Activated CD4-positive, alpha-beta T cell treated with anti-CD3 and anti-CD28 coated beads, Interleukin-2, amount 50 U/mL, for 24 hours (primary cell): Measurements from ENCODE around the gene TNFRSF18.
A peak's percentile ranks its signal among the peaks of the same experiment; 100 is the strongest.
"Not testable (repeated sequence)": the region's sequence is repeated elsewhere in the genome, so short reads cannot be mapped to it uniquely, and the experiment has no call there.

Source experiments
- DNase-seq, 2 donors: peaks; one replicate each; pipeline ENCODE4 v3.0.0-alpha.2; 2020; ENCODE audit warnings: low read depth in 1 of 2, low spot score in 1 of 2

The TNFRSF18 gene, protein sequence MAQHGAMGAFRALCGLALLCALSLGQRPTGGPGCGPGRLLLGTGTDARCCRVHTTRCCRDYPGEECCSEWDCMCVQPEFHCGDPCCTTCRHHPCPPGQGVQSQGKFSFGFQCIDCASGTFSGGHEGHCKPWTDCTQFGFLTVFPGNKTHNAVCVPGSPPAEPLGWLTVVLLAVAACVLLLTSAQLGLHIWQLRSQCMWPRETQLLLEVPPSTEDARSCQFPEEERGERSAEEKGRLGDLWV

DNA sequence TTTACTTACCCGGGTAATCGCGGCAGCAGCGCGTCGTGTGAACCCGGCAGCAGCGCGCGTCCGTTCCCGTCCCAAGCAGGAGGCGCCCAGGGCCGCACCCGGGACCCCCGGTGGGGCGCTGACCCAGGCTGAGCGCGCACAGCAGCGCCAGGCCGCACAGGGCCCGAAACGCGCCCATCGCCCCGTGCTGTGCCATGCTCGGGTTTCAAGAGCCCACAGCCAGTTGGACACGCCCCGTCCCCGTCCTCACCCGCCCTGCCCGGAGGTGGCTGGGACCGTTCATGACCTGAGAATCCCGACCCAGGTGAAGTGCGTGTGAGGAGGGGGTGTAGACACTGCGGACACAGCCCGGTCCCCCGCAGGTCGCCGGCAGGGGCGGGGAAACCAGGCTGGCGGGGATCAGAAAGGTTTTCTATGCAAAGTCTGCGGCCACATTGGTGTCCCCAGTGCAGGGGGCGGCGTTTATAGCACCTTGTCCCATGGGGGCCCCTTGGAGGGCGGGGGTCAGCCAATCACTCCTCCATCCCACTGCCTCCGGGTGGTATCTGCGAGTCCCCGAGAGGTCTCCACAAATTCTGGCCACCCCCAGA lies at the start of gene TNFRSF18:
Gene TNFRSF18 (minus strand): TSS at position 217 of the 590 bp plus-strand sequence. CDS start 21 bp downstream, at position 196.
- peak in 1 of 2 donors; percentile 47 for DNase-seq

DNA sequence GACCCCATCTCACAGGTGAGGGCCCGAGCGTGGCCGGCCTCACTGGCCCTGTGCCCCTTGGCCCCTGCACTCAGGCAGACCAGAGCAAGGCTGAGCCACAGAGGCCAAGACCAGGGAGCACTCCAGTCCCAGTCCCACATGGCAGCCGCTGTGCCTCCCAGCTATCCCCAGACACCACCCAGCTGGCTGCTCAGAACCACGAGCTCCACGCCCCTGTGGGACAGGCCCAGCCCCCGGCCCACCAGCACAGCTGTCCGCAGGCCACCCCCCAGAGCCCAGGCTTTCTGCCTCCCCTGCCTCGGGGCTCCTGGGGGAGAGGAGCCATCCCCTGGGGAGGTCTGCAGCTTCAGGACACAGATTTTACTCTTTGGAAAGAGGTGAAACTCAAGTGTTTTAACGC lies 49.2 kb upstream of the TNFRSF18 start:
- no peak for DNase-seq

DNA sequence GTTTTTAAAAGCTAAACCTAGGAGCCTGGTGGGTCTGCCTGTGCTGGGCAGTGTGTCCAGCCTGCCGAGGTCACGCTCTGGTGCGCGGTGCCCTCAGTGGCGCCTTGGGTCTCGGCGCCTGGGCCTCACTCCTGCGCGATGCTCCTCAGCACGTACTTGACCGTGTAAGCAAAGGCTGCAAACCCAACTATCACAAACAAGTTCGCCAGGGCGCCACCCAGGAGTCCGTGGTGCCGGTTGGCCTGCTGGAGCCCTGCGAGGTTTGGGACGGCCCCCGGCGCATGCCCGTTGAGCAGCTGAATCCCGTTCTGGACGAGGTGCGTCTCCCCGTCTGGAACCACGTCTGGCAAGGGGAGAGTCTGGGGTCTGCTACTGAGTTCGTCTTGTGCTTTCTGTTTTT lies 48.7 kb upstream of the TNFRSF18 start:
- DNase-seq: no peak

DNA sequence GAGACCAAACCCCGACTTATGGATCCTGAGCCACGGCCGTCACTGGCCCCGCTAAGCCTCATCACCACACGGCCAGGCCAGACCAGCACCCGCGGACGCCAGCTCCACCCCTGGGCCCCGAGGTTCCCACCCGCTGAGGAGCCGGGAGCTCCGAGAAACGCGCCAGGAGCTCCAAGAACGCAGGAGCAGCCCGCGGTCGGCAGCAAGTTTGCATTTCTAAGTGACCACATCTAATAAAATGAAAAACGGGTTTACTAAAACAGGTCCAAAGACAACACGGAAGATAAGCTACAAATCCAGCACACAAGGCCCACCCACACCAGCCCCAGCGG lies 48.2 kb upstream of the TNFRSF18 start:
- no peak for DNase-seq

DNA sequence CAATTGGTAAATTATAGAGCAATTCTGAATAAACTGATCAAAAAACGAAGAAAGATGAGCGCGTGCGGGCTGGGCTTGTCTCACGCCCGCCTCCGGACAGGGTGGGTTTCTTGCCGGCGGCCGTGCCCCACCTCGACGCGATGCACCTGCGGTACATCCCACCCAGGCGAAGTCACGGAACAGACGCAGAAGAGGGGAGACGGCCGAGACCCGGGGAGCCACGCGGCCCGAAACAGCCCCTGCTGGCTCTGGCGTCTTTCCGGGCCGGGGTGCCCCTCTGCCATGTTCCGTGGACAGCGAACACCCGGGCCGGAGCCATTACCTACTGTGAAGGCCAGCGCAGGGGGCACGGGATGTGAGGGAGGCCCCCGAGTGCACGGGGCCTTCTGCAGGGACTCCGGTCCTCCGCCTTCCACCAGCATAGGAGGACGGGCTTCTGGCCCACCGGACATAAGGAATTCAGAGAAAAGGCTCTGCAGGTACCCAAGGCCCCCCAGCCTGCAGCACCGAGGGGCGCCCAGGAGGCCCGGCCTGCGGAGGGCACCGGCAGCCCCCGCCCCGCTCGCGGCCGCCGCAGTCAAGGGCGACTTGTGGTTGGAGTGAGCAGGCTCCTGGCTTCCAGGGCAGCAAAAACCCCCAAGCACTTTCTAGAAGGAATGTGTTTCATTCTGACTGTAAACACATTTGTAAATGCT lies 47.7 kb upstream of the TNFRSF18 start:
- no peak for DNase-seq

DNA sequence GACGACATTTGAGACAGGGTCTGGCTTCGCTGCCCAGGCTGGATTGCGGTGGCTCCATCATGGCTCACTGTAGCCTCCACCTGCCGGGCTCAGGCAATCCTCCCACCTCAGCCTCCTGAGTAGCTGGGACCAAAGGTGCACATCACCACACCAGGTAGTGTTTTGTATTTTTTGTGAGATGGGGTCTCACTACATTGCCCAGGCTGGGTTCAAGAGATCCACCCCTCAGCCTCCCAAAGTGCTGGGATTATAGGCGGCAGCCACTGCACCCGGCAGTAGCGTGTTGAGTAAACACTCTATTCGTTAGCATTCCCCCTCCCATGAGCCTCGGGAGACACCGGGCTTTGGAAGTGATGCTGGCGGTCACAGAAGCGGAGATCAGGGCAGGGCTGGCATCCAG lies 46.9 kb upstream of the TNFRSF18 start:
- no peak for DNase-seq

DNA sequence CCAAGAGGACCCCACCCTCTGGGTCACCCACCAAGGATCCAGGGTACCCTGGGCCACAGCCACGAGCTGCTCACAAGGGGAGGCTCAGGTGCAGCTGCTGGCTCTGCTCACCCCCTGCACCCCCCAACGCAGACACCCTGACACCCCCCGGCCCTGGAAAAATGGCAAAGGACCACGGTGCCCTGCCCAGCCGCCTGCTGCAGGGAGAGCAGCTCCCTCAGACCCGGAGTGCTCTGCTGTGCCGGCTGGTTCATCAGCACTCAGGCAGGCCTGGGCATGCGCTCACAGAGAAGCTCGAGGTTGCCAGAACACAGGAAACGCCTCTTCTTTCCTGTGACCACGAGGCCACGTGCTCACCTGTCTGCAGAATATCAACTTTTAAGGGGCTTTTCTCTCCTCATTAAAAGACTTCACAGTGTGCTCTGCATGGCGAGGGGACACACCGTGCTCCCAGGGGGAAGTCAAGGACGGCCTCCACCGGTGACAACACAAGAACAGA lies 44.4 kb upstream of the TNFRSF18 start:
- peak; percentile 24 to 49 for DNase-seq

DNA sequence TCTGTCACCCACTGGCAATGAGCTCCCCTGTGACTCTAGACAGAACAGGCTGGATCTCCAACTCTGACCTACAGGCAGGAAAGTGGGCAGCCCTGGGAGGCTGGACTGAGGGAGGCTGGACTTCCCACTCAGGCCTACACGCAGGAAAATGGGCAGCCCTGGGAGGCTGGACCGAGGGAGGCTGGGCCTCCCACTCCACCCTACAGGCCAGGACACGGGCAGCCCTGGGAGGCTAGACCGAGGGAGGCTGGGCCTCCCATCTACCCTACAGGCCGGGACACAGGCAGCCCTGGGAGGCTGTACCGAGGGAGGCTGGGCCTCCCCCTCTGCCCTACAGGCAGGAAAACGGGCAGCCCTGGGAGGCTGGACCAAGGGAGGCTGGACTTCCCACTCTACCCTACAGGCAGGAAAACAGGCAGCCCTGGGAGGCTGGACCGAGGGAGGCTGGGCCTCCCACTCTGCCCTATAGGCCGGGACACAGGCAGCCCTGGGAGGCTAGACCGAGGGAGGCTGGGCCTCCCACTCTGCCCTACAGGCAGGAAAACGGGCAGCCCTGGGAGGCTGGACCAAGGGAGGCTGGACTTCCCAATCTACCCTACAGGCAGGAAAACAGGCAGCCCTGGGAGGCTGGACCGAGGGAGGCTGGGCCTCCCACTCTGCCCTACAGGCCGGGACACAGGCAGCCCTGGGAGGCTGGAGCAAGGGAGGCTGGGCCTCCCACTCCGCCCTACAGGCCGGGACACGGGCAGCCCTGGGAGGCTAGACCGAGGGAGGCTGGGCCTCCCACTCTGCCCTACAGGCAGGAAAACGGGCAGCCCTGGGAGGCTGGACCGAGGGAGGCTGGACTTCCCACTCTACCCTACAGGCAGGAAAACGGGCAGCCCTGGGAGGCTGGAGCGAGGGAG lies 41.9 kb upstream of the TNFRSF18 start:
- DNase-seq: not testable (repeated sequence)

DNA sequence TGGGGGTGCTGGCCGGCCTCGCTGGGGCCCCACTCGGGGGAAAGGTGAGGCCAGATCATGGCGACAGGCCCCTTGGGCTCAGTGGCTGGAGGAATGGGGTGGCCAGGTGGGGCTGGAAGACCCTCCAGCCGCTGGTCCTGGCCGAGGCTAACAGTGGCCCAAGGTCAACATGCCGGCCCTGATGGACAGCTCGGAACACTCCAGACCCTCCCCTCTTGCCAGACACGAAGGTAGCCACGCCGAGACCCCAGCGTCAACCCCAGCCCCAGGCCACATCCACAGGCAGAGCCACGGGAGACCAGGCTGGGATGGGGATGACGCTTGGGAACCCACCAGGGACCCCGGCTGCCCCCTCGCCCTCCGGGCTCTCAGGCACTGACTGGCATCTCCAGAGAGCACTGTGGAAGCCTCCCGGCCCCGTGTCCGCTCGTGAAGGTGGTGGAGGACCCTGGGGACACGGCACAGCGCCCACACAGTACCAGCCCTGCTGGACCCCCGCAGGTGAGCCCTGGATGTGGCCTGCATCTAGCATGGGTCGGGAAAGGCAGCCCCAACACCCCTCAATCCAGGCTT lies 41.0 kb upstream of the TNFRSF18 start:
- DNase-seq: no peak

DNA sequence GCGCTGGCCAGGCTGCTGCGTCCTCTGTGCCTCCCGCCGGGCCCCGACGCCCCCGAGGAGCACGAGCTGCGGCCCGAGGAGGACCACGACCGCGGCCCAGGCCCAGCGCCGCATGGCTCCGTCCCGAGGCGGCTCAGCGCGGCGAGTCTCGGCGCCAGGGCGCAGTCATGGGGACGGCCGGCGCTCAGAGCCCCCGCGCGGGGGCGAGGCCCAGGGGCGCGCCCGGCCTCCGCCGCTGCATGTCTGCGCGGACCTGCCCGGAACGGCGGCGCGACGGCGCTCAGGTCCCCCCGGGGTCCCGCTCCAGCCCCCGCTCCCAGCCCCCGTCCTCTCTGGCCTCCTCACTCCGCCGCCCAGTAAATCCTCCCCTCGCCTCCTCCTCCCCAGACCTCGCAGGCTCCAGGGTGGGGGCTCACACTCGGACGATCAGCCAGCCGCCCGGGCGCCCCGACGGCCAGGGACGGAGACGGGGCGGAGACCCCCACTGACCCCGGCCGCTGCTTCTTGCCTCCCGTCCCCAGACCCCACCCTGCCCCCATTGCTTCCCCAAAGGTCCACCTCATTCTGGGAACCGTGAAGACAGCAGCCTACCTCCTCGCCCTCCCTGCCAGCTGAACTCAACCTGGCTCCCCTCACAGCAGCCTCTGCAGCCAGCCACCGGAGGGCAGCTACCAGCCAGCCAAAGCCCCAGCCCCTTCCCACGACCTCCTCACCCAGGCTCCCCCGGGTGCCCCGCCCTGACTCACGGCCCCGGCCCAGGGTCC lies 40.4 kb upstream of the TNFRSF18 start, which contains the start of gene C1QTNF12:
Gene C1QTNF12 (minus strand): TSS at position 146 of the 764 bp plus-strand sequence. CDS start 32 bp downstream, at position 114.
- no peak for DNase-seq

DNA sequence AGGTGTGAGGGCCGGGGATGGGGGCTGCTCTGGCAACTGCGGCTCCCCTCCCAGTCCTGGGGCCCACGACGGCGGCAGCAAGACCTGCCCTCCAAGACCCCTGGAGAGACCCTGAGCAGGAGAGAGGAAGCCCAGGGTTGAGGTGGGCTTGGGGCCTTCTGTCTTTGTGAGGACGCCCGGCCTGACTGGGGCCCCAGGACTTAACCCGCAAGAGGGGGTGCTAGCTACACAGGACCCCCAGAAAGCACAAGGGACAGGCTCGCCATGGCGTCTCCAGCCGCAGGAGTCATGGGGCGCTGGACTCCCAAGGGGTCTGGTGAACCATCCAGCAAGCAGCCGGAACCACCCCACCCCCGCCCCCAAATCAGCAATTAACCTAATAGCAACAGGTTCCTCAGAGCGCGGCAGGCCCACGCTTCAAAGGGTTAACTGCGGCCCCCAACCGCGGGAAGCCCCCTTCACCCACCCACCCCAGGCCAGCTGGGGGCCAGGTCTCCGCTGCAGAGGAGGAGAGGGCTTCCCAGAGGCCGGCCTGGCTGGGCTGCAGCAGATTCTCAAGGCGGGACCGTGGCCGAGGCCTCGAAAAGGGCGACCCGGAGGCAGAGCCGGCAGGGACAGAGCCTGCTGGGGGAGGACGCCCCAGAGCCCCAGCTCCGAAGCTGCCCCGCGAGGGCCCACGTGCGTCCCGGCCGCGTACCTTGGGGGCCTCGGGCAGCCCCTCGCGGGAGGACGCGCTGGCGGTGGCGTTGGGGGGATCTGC lies 39.6 kb upstream of the TNFRSF18 start:
- no peak for DNase-seq

DNA sequence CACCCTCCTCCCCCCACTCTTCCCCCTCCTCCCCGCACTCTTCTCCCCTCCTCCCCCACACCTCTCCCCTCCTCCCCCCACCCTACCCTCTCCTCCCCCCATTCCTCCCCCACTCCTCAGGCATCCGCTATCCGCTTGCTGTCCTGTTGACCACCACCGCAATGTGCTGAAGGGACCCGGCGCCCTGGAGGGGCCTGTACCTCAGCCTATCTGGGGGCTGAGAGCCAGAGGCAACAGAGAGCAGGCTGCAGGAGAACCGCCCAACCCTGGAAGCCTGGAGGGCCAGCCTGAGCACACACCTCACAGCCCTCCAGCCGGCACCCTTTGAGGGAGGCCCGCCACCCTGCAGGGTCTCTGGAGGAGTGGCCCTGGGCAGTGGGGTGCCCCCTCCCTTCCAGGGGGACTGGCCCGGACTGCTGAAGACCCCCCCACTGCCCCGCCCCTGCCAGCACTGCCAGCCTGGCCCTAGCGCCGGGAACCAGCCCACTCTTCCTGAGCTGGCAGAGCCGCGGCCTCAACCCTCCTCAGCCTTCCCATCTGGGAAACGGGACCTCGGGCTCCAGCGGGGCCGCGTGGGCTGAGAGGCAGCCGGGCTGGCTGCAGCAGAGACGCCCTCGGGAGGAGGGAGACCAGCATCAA lies 38.9 kb upstream of the TNFRSF18 start:
- no peak for DNase-seq

DNA sequence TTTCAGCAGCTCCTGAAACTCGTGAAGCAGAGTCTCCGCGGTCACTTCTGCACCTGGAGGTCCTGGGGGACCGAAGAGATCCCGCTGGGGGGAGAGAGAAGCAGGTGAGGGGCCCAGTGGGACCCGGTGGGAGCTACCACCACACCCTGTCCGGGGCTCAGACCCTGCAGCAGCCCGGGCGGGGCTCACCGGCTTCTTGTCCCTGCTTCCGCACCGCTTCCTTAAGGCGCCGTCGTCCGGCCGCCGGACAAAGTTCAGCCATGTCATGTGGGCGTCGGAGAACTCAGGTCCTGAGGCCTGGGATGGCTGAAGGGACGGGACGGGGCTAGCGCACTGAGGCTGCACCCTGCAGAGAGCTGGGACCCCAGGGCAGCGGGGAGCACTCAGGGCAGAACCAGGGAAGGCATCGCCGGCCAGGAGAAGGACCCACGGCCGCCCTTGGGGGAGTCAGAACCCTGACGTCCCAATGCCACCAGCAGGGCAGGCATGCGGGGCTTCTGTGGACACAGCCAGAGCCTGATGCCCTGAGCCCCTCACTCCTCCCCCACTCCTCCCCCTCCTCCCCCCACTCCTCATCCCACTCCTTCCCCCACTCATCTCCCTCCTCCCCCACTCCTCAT lies 37.9 kb upstream of the TNFRSF18 start:
- DNase-seq: no peak

DNA sequence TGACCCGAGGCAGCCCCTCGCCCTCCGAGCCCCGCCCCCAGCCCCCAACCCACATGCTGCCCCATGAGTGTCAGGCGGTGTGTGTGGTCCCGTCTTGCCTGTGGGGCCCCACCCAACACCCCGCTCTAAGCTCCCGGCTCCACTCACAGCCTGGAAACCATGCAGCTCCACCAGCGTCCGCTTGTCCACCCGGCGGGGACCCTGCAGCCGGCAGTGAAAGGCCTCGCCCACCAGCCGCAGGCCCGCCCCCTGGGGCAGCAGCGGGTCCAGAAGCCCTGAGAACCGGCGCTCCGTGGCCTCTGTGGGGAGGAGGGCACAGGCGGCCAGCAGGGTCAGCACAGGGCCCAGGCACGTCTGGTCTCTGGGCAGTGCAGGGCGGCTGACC lies 37.4 kb upstream of the TNFRSF18 start:
- DNase-seq: no peak

DNA sequence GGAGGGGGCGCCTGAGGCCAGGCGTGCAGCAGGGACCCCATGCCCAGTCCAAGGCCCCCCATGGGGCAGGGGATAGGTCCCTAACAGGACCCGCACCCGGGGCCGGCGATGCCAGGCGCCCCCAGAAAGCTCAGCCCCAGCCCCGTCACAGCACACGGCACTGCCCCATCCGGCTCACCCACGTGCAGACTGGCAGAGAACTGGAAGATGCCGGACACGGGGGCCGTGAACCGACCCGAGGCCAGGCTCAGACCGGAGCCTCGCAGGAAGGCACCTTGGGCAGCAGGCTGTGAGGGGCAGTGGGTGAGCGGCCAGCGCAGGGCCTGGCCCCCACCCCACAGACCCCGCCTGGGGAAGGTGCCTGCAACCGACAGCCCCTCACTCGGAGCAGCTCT lies 36.9 kb upstream of the TNFRSF18 start:
- DNase-seq: no peak

DNA sequence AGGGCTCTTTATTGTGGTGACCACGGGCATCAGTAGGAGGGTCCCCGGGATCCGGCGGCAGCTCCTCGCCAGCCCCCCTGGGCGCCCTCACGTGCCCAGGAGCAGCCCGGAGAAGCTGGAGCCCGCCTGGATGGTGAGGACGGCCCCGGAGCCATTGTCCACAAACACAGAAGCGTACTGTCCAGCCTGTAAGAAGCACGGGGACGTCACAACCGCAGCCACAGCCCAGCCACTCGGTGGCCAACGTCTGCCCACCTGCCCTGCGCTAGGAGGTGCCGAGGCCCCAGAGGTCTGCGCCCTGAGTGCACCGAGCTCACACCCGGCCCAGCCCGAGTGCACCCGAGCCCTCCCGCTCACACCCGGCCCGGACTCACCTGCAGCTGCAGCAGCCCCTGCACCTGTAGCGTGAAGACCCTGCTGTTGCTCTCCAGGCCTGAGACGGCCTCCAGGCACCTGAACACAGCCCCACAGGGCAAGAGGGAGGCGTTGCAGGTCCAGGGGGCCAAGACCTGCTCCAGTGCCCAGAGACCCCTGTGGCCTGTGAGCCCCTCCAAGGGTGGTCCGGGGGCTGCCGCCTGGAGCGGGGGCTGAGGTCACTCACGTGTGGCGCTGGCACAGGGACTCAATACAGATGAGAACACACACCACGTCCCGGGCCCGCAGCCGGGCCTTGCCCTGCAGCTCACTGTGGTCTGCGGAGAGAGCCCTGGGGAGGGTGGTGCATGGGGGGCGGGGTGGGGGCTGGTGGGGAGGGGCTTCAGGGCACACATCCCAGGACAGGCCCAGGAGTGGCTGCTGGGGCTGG lies 36.3 kb upstream of the TNFRSF18 start:
- DNase-seq: no peak

DNA sequence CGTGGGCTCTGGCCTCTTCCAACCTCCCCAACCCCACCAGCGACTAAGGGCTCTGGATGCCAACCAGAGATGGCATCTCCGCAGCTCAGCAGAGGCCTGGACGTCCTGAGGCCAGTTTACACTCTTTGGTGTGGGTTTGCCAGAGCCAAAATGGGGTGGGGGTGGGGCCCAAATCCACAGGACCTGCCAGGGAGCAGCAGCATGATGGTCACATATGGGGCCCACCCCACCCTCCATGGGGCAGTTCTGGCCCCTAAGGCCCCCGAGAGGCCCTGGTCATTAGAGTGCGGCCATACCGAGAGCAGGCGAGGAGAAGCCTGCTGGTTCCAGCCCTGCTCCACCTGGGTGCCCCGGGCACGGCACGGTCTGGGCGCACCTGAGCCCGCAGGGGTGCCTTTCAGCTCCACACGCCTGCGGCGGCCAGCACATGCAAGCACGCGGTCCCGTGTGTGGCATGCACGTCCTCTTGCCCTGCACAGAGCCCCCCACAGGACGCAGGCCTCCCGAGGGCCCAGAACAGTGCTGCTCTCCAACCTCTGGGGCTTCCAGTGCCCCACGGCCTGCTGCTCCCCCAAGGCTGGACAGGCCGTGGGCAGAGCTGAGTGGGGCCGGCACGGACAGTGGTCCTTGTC lies 35.3 kb upstream of the TNFRSF18 start:
- DNase-seq: no peak
